Upper lobe of right lung (tissue), 1 donor: ENCODE results near the gene SWSAP1. TPM values are rescaled to one million over a fixed set of nuclear protein-coding genes. Genes with fewer than 3 reads are reported as not detected.

ENCODE experiments used
- ATAC-seq: fragments of 200-7000 bp; cut with Tn5 transposase; one replicate; pipeline ENCODE4 v1.9.1; 2020; ENCODE audit warnings: mild to moderate bottlenecking, moderate library complexity
- DNase-seq: peaks from one replicate; pipeline ENCODE4 v3.0.0-alpha.2; 2020
- H3K27ac ChIP-seq: fragments of 200-600 bp; one replicate; pipeline ENCODE4 v1.8.0; 2022
- H3K27me3 ChIP-seq: fragments of 200-600 bp; one replicate; pipeline ENCODE4 v1.8.0; 2022; ENCODE audit warnings: mild to moderate bottlenecking
- H3K36me3 ChIP-seq: fragments of 200-600 bp; one replicate; pipeline ENCODE4 v1.8.0; 2022
- H3K4me1 ChIP-seq: fragments of 200-600 bp; one replicate; pipeline ENCODE4 v1.8.0; 2022
- H3K4me3 ChIP-seq: fragments of 200-600 bp; one replicate; pipeline ENCODE4 v1.8.0; 2022; ENCODE audit warnings: mild to moderate bottlenecking
- H3K9me3 ChIP-seq: fragments of 200-600 bp; one replicate; pipeline ENCODE4 v1.8.0; 2022
- CTCF ChIP-seq: fragments of 200-600 bp; IDR thresholded peaks from one replicate; pipeline ENCODE4 v1.8.0; 2022; ENCODE audit warnings: antibody characterized with exemption
- intact Hi-C: fragments of 100-400 bp; cut with DNase I; formaldehyde crosslinking; loops from one replicate; pipeline ENCODE4 v1.11.0; 2022
- total RNA-seq: library from RNA; stranded (reverse); fragmentation: NEBNext Ultra II Directional; extraction: Animal tissue kit (Norgen Biotek cat#: 25700); gene quantifications from one replicate; pipeline ENCODE4 v1.2.1, GENCODE V29; 2021
- donor health status: DM: no; HTN: yes; CAD: no; lungs with severe emphysema.

Gene SWSAP1
- total RNA-seq, 1 donor from 2014 or later = 3.2 TPM

GRCh38 chr19:11364296-11364904 lies 10.1 kb upstream of the SWSAP1 start:
- H3K27me3 ChIP-seq = no peaks in the 10 kb centered on the region
- no peaks in the 10 kb centered on the region for H3K9me3 ChIP-seq
- H3K4me3 ChIP-seq = no peak overlapping the region
- DNase-seq (no peak), ATAC-seq (no peak)
- H3K27ac ChIP-seq = no peak overlapping the region
- H3K36me3 ChIP-seq = peaks cover 20% of the 10 kb centered on the region
- TF ChIP-seq CTCF = no peak
- intact Hi-C loops = no loop called here
- H3K4me1 ChIP-seq = no peaks in the 10 kb centered on the region

- H3K4me3 ChIP-seq = no peak overlapping the region
- H3K27me3 ChIP-seq = no peaks in the 10 kb centered on the region
- no peak for TF ChIP-seq CTCF
- no peaks in the 10 kb centered on the region for H3K9me3 ChIP-seq
- ATAC-seq = no peak
- no peaks in the 10 kb centered on the region for H3K4me1 ChIP-seq
- no peak for DNase-seq
- intact Hi-C loops = no loop called here
- H3K36me3 ChIP-seq = peaks cover 20% of the 10 kb centered on the region
- no peak overlapping the region for H3K27ac ChIP-seq
Observed at GRCh38 chr19:11364935-11365334, 9.5 kb upstream of the SWSAP1 start.

GRCh38 chr19:11365557-11366117 lies 8.8 kb upstream of the SWSAP1 start:
- intact Hi-C loops = no loop called here
- no peaks in the 10 kb centered on the region for H3K4me1 ChIP-seq
- no peak overlapping the region for H3K4me3 ChIP-seq
- DNase-seq (no peak), ATAC-seq (no peak)
- no peaks in the 10 kb centered on the region for H3K9me3 ChIP-seq
- TF ChIP-seq CTCF = no peak
- no peak overlapping the region for H3K27ac ChIP-seq
- H3K27me3 ChIP-seq = no peaks in the 10 kb centered on the region
- H3K36me3 ChIP-seq = peaks cover 20% of the 10 kb centered on the region

- no peaks in the 10 kb centered on the region for H3K27me3 ChIP-seq
- H3K27ac ChIP-seq = no peak overlapping the region
- DNase-seq (no peak), ATAC-seq (no peak)
- no peaks in the 10 kb centered on the region for H3K4me1 ChIP-seq
- intact Hi-C loops = no loop called here
- no peak overlapping the region for H3K4me3 ChIP-seq
- peaks cover 20% of the 10 kb centered on the region for H3K36me3 ChIP-seq
- no peak for TF ChIP-seq CTCF
- H3K9me3 ChIP-seq = no peaks in the 10 kb centered on the region
Observed at GRCh38 chr19:11367528-11367927, 6.9 kb upstream of the SWSAP1 start.

- DNase-seq (no peak), ATAC-seq (no peak)
- TF ChIP-seq CTCF = no peak
- H3K4me3 ChIP-seq = no peak overlapping the region
- peaks cover 4% of the 10 kb centered on the region for H3K36me3 ChIP-seq
- H3K4me1 ChIP-seq = peaks cover 11% of the 10 kb centered on the region
- no peak overlapping the region for H3K27ac ChIP-seq
- no peaks in the 10 kb centered on the region for H3K9me3 ChIP-seq
- intact Hi-C loops = no loop called here
- H3K27me3 ChIP-seq = no peaks in the 10 kb centered on the region
Observed at GRCh38 chr19:11370744-11371143, 3.7 kb upstream of the SWSAP1 start.
